Vagina (tissue), 2 donors: ENCODE results near the gene MPG. TPM values are rescaled to one million over a fixed set of nuclear protein-coding genes. Genes with fewer than 3 reads are reported as not detected.

Experiments used
- DNase-seq, 2 donors: peaks; one replicate each; pipeline ENCODE4 v3.0.0-alpha.2; 2017; ENCODE audit errors: extremely low spot score in 2 of 2
- H3K27ac ChIP-seq: fragments of 200-600 bp; sonication (generic); one replicate; pipeline ENCODE4 v1.5.1; 2019
- H3K27me3 ChIP-seq: fragments of 200-600 bp; sonication (generic); one replicate; pipeline ENCODE4 v1.5.1; 2019
- H3K36me3 ChIP-seq, 2 donors: fragments of 200-600 bp; sonication (generic); one replicate each; pipeline ENCODE4 v1.5.1; 2017 to 2019
- H3K4me1 ChIP-seq: fragments of 200-600 bp; sonication (generic); one replicate; pipeline ENCODE4 v1.5.1; 2019
- H3K4me3 ChIP-seq, 2 donors: fragments of 200-600 bp; sonication (generic); 1 replicate in 1 of 2; 2 replicates in 1 of 2; pipeline ENCODE4 v1.5.1; 2016 to 2019
- H3K9me3 ChIP-seq: fragments of 200-600 bp; sonication (generic); one replicate; pipeline ENCODE4 v1.5.1; 2019
- CTCF ChIP-seq, 3 experiments: fragments of 450-650 bp in 2 of 3; fragments of 200-600 bp in 1 of 3; sonication (generic) in 1 of 3; IDR thresholded peaks; one replicate each; pipeline ENCODE4 v1.5.1; 2017 to 2019; ENCODE audit warnings: antibody characterized with exemption in 3 of 3, mild to moderate bottlenecking in 2 of 3, moderate library complexity in 2 of 3
- POLR2A ChIP-seq, 2 donors: fragments of 450-650 bp; IDR thresholded peaks; one replicate each; pipeline ENCODE4 v1.6.1; 2017; ENCODE audit warnings: antibody characterized with exemption in 2 of 2, mild to moderate bottlenecking in 2 of 2, moderate library complexity in 2 of 2
- POLR2AphosphoS5 ChIP-seq, 2 donors: sonication (generic); formaldehyde crosslinking; IDR thresholded peaks; one replicate each; pipeline ENCODE4 v1.9.0; 2017; ENCODE audit warnings: antibody characterized with exemption in 2 of 2, mild to moderate bottlenecking in 2 of 2, low read depth in 1 of 2; ENCODE audit not compliant: insufficient read depth in 1 of 2
- intact Hi-C: fragments of 100-400 bp; cut with DNase I; formaldehyde crosslinking; loops from one replicate; pipeline ENCODE4 v1.15.1; 2023
- total RNA-seq: library from RNA; depleted of rRNA; stranded (reverse); fragments of >200 nt; gene quantifications from one replicate; pipeline ENCODE4 v1.2.3, GENCODE V29; 2016

The MPG gene
- total RNA-seq, 1 donor from 2014 or later: 124 TPM

DNA sequence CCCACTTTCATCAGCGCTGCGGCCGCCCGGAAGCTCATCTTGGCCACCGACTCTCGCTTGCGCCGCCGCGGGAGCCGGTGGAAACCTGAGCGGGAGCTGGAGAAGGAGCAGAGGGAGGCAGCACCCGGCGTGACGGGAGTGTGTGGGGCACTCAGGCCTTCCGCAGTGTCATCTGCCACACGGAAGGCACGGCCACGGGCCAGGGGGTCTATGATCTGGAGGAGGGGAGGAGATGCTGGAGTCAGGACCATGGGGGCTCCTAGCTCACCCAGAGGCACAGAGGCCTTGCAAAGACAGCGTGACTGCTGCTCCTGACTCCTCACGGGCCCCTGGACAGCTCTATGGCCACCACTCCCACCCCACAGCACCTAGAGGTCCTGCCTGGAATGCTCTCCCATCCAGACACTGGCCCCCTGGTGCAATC is 15.0 kb upstream of the MPG start:
- no peak overlapping the region for H3K27ac ChIP-seq
- intact Hi-C loops: no loop called here
- DNase-seq: no peak
- TF ChIP-seq POLR2AphosphoS5 (IDR thresholded peaks at IDR 0.05; ENCODE audit: insufficient read depth in 1 of 2, low read depth in 1 of 2) (no peak), POLR2A (IDR thresholded peaks at IDR 0.05) (no peak), CTCF (IDR thresholded peaks at IDR 0.05) (no peak)
- peaks cover 28% of the 10 kb centered on the region for H3K4me1 ChIP-seq
- H3K4me3 ChIP-seq: no peak overlapping the region
- H3K36me3 ChIP-seq: peaks cover 0 to 68% of the 10 kb centered on the region in 2 donors
- H3K9me3 ChIP-seq: no peaks in the 10 kb centered on the region
- H3K27me3 ChIP-seq: no peaks in the 10 kb centered on the region

GRCh38 chr16:63466-63865 is 14.6 kb upstream of the MPG start:
- no peaks in the 10 kb centered on the region for H3K9me3 ChIP-seq
- H3K27ac ChIP-seq: no peak overlapping the region
- no peak overlapping the region for H3K4me3 ChIP-seq
- peaks cover 32% of the 10 kb centered on the region for H3K4me1 ChIP-seq
- intact Hi-C loops: no loop called here
- no peaks in the 10 kb centered on the region for H3K27me3 ChIP-seq
- DNase-seq: no peak
- peaks cover 0 to 64% of the 10 kb centered on the region in 2 donors for H3K36me3 ChIP-seq
- TF ChIP-seq POLR2AphosphoS5 (IDR thresholded peaks at IDR 0.05; ENCODE audit: insufficient read depth in 1 of 2, low read depth in 1 of 2): no peak
- no peak for TF ChIP-seq POLR2A (IDR thresholded peaks at IDR 0.05)
- no peak for TF ChIP-seq CTCF (IDR thresholded peaks at IDR 0.05)

DNA sequence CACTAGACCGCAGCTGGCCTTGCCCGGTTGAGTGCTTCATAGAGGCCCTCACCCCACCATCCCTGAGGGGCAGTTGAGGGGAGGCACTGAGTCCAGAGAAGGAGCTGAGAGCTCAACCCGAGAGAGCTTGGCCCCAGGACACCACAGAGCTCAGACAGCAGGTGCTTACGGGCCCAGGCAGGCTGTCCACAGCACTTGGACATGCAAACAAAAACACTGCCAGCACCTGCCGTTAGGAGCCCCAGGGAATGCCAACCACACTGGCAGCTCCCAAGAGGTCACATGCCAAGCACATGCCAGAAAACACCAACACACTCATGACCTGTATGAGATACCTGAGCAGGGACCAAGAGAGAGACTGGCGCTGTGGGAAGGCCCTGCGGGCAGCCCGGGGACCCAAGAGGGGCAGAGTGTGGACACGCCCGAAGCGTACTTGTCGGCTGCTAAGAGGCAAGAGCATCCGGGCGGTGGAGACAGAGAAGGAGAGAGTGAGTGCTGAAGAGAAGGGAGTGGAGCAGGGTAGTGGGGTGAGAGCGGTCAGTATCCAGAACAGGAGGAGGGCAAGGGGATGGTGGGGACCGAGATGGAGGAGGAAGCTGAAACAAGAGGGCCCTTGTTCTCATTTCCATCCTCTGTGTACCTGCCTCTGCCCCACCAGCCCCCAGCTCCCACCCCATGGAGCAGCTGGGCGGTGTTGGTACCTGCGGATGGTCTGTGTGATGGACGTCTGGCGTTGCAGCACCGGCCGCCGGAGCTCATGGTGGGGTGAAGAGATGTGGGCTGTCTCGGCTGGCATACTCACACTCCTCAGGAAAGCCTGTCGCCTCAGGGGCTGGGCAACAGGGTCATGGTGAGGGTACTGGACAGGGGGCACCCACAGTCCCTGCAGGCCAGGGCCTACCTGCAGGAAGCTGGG is 13.8 kb upstream of the MPG start:
- Histone ChIP-seq H3K4me3 (no peak overlapping the region), H3K36me3 (peaks cover 0 to 56% of the 10 kb centered on the region in 2 donors), H3K27ac (no peak overlapping the region), H3K9me3 (no peaks in the 10 kb centered on the region), H3K4me1 (peaks cover 40% of the 10 kb centered on the region), H3K27me3 (no peaks in the 10 kb centered on the region)
- DNase-seq: no peak
- no peak for TF ChIP-seq POLR2A (IDR thresholded peaks at IDR 0.05)
- no peak for TF ChIP-seq CTCF (IDR thresholded peaks at IDR 0.05)
- TF ChIP-seq POLR2AphosphoS5 (IDR thresholded peaks at IDR 0.05; ENCODE audit: insufficient read depth in 1 of 2, low read depth in 1 of 2): no peak
- intact Hi-C loops: loop anchor here (2.0 kb wide), 1 partner anchor 33 kb away; no protein-coding TSS in a partner anchor

DNA sequence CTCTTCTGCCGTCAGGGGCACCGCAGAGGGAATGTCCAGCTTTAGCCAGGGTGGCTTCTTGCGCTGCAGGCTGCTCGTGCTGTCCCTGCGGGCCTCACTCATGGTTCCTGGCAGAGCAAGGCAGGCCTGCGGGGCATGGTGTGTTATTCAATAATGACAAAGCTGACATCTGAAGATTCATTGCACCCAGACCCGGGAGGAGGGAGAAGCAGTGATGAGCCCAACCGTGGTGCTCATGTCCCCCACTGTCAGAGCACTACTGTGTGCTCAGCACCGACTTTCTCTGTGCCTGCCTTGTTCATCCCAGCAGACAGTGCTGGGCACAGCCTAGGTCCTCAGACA is 13.1 kb upstream of the MPG start:
- intact Hi-C loops: loop anchor here (2.0 kb wide), 1 partner anchor 32 kb away; no protein-coding TSS in a partner anchor
- no peak overlapping the region for H3K4me3 ChIP-seq
- no peak for DNase-seq
- H3K9me3 ChIP-seq: no peaks in the 10 kb centered on the region
- H3K27me3 ChIP-seq: no peaks in the 10 kb centered on the region
- TF ChIP-seq POLR2A (IDR thresholded peaks at IDR 0.05) (no peak), CTCF (IDR thresholded peaks at IDR 0.05) (no peak), POLR2AphosphoS5 (IDR thresholded peaks at IDR 0.05; ENCODE audit: insufficient read depth in 1 of 2, low read depth in 1 of 2) (no peak)
- peaks cover 0 to 49% of the 10 kb centered on the region in 2 donors for H3K36me3 ChIP-seq
- H3K4me1 ChIP-seq: peaks cover 47% of the 10 kb centered on the region
- no peak overlapping the region for H3K27ac ChIP-seq

DNA sequence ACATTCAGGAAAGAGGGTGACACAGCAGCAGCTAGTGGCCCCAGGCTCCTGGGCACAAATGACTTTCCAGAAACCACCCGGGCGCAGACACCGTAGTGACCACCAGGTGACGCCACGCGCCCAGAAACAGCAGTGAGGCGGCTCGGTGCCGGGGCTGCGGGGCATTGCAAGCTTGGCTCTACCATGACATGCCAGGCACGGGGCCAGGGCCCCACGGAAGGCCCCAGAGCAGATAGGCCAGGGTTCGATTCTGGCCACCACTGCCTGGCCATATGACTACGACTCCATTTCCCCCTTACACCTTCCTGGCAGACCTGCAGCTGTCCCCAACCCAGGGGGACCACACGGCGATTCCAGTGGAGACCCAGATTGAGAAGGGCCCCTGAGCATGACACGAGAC is 12.3 kb upstream of the MPG start:
- Histone ChIP-seq H3K27ac (peak overlapping the region; percentile 25), H3K4me1 (peaks cover 55% of the 10 kb centered on the region)
- no peak for DNase-seq

More for the DNA sequence above, 12.3 kb upstream of the MPG start:
- Histone ChIP-seq H3K27me3 (no peaks in the 10 kb centered on the region), H3K9me3 (no peaks in the 10 kb centered on the region), H3K4me3 (no peak overlapping the region), H3K36me3 (peaks cover 0 to 41% of the 10 kb centered on the region in 2 donors)
- TF ChIP-seq POLR2A (IDR thresholded peaks at IDR 0.05): no peak
- peak; percentile 92 to 96 (median 96) for TF ChIP-seq CTCF (IDR thresholded peaks at IDR 0.05)
- peak; percentile 24 to 28 for TF ChIP-seq POLR2AphosphoS5 (IDR thresholded peaks at IDR 0.05; ENCODE audit: insufficient read depth in 1 of 2, low read depth in 1 of 2)
- intact Hi-C loops: loop anchor here (2.0 kb wide), 1 partner anchor 31 kb away; no protein-coding TSS in a partner anchor
